GM12892 (cell line): ENCODE results near the gene SNAPC4.

Experiments
- POLR2A ChIP-seq: IDR thresholded peaks from 2 replicates; pipeline ENCODE4 v1.6.1; 2011; ENCODE audit warnings: low read depth, low read length, control low read depth
- POLR2AphosphoS5 ChIP-seq: IDR thresholded peaks from 2 replicates; pipeline ENCODE4 v1.6.1; 2011; ENCODE audit warnings: low read depth, low read length, control low read depth

- no peak for TF ChIP-seq POLR2A
- TF ChIP-seq POLR2AphosphoS5: no peak
These were observed 38.8 kb upstream of the SNAPC4 start for GRCh38 chr9:136438548-136439480.
